WERI-Rb-1 (cell line): ENCODE data around the gene KCNK13.
"Not testable (repeated sequence)": the region's sequence is repeated elsewhere in the genome, so short reads cannot be mapped to it uniquely, and the experiment has no call there.

Experiments used
- DNase-seq: peaks from one replicate; pipeline ENCODE4 v3.0.0-alpha.2; 2020
- H3K27ac ChIP-seq: fragments of 250-450 bp; sonication (Bioruptor Pico); 2 replicates; pipeline ENCODE4 v1.5.1; 2020; ENCODE audit warnings: mild to moderate bottlenecking, moderate library complexity
- H3K27me3 ChIP-seq: fragments of 250-450 bp; sonication (Bioruptor Pico); 2 replicates; pipeline ENCODE4 v1.5.1; 2021; ENCODE audit warnings: mild to moderate bottlenecking, low read depth, moderate library complexity; ENCODE audit not compliant: insufficient read depth, severe bottlenecking
- H3K36me3 ChIP-seq: fragments of 250-450 bp; sonication (Bioruptor Pico); 2 replicates; pipeline ENCODE4 v1.5.1; 2020; ENCODE audit warnings: mild to moderate bottlenecking, moderate library complexity
- H3K4me3 ChIP-seq: 2 replicates; pipeline ENCODE4 v1.5.1; 2011; ENCODE audit warnings: low read depth, mild to moderate bottlenecking, control low read depth, low read length
- H3K9me3 ChIP-seq: fragments of 250-450 bp; sonication (Bioruptor Pico); 2 replicates; pipeline ENCODE4 v1.5.1; 2021; ENCODE audit warnings: mild to moderate bottlenecking, moderate library complexity; ENCODE audit not compliant: severe bottlenecking
- TF ChIP-seq, protein P1 (sequence below): IDR thresholded peaks from 2 replicates; pipeline ENCODE4 v1.5.1; 2011; ENCODE audit warnings: low read depth, mild to moderate bottlenecking, control low read depth, inconsistent platforms, low read length

KCNK13 gene

DNA sequence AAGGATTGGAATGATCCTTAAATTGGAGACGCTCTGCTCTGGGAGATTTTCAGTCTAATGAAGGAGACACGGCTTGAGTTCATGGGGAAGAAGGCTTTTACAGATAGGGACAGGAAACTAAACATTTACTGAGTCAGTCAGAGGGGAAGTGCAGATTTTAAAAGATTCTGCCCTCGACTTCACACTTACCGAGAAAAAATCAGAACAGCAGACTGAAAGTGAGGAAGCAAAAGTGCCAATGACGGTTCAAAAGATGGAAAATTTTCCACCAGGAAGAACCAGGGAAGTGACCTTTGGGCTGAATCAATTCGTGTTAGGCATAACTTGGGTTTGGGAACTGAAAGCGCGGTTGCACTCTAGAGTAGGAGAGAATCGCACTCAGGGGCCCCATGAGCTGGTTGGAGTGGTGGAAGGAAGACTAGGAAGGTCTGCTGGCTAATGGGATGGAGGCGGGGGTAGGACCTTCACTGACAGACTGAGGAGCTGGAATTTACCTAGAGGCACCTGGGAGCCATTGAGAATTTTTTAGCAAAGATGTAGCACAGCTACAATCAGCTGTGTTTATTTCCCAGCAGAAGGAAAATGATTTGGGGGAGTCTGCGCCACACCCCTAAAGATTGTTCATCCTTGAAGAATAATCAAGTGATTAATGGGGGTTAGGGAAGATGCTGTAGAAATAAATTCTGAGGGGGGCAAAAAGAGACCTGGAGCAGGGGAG lies 1.2 kb downstream of the KCNK13 start:
- Histone ChIP-seq H3K4me3 (no peak overlapping the region), H3K27ac (no peak overlapping the region), H3K36me3 (no peaks in the 10 kb centered on the region), H3K9me3 (no peaks in the 10 kb centered on the region), H3K27me3 (peaks cover 31% of the 10 kb centered on the region)
- no peak for DNase-seq
- TF ChIP-seq, protein P1, sequence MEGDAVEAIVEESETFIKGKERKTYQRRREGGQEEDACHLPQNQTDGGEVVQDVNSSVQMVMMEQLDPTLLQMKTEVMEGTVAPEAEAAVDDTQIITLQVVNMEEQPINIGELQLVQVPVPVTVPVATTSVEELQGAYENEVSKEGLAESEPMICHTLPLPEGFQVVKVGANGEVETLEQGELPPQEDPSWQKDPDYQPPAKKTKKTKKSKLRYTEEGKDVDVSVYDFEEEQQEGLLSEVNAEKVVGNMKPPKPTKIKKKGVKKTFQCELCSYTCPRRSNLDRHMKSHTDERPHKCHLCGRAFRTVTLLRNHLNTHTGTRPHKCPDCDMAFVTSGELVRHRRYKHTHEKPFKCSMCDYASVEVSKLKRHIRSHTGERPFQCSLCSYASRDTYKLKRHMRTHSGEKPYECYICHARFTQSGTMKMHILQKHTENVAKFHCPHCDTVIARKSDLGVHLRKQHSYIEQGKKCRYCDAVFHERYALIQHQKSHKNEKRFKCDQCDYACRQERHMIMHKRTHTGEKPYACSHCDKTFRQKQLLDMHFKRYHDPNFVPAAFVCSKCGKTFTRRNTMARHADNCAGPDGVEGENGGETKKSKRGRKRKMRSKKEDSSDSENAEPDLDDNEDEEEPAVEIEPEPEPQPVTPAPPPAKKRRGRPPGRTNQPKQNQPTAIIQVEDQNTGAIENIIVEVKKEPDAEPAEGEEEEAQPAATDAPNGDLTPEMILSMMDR, result no peak

DNA sequence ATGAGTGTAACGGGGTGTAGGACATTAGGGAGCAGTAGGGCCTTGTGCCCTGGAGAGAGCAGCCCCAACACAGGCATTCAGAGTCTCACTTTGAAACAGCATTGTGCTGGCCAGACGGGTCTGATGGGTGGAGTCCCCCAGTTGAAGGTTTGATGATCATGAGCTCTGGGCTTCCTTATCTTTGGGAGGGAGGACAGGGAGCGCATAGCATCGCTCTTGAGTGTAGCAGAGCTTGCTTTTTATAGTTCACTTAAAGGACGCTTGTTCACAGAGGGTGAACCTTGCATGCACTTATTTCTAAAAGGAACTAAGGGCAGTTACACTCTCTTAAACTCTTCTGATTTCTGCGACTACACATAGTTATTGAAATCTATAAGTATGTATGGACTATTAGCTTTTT lies 10.6 kb downstream of the KCNK13 start:
- TF ChIP-seq, protein P1, result no peak
- Histone ChIP-seq H3K9me3 (no peaks in the 10 kb centered on the region), H3K36me3 (no peaks in the 10 kb centered on the region), H3K27me3 (no peaks in the 10 kb centered on the region), H3K4me3 (no peak overlapping the region), H3K27ac (no peak overlapping the region)
- no peak for DNase-seq

DNA sequence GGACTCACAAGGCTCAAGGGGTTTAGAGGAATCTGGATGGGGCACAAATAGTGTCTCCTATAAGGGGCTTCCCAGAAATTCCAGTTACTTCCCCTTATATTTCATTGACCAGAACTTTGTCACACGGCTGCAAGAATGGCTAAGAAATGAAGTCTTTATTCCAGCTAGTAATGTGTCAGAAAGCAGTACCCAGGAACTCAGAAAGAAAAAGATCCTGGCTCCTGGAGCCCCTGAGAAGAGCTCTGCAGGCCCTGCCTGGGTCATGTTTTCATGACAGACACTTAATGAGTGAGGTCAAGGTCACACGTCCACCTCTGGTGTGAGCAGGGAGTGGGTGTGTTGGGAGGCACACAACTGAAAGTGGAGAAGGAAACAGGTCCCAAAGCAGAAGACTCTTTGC lies 17.8 kb downstream of the KCNK13 start:
- Histone ChIP-seq H3K9me3 (no peaks in the 10 kb centered on the region), H3K27ac (no peak overlapping the region), H3K36me3 (no peaks in the 10 kb centered on the region), H3K4me3 (no peak overlapping the region), H3K27me3 (no peaks in the 10 kb centered on the region)
- no peak for DNase-seq
- TF ChIP-seq, protein P1, result no peak

DNA sequence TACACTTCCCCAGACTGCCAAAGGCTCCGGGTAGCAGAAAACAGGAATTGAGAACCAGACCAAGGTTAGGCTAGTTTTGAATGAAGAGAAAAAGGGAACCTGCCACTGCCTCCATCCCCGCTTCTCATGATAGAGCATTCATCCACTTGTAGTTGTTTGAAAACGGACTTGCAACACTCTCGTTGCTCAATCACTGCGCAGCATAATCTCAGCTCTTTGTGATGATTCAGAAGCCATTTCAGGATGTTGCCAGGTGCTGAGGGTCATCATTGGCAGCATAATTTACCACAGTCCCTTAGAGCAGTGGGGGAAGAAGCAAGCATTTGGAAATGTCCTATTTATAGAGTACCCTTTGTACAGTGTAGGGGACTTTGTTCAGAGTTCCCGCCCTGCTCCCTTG lies 25.6 kb downstream of the KCNK13 start:
- H3K27ac ChIP-seq, result no peak overlapping the region
- DNase-seq, result no peak
- H3K9me3 ChIP-seq, result no peaks in the 10 kb centered on the region
- H3K4me3 ChIP-seq, result no peak overlapping the region
- TF ChIP-seq, protein P1, result no peak
- no peaks in the 10 kb centered on the region for H3K27me3 ChIP-seq
- H3K36me3 ChIP-seq, result no peaks in the 10 kb centered on the region

DNA sequence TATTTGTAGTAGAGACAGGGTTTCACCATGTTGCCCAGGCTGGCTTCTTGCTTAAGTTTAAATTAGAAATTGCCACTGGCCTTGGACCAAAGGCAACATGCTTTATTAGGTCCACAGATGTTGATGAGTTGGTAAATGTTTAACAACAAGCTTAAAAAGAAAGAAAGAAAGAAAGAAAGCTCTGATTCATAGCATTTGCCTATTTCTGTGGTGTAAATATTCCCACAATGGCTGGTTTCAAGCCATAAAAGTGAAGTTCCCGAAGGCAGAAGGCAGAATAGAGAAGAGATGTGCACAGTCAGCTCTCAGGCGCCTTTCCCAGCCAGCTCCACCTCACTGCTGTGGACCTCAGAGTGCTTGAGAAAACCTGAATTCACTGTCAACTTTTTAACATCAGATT lies 26.4 kb downstream of the KCNK13 start:
- no peak overlapping the region for H3K4me3 ChIP-seq
- DNase-seq, result no peak
- H3K9me3 ChIP-seq, result no peaks in the 10 kb centered on the region
- no peaks in the 10 kb centered on the region for H3K36me3 ChIP-seq
- TF ChIP-seq, protein P1, result no peak
- no peak overlapping the region for H3K27ac ChIP-seq
- H3K27me3 ChIP-seq, result no peaks in the 10 kb centered on the region

DNA sequence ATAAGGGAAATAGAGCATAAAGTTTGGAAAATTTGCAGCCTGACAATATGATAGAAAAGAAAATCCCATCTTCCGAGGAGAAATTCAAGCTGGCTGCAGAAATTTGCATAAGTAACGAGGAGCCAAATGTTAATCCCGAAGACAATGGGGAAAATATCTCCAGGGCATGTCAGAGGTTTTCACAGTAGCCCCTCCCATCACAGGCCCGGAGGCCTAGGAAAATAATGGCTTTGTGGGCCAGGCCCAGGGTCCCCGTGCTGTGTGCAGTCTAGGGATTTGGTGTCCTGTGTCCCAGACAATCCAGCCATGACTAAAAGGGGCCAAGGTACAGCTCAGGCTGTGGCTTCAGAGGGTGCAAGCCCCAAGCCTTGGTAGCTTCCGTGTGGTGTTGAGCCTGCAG lies 27.7 kb downstream of the KCNK13 start:
- H3K36me3 ChIP-seq, H3K27ac ChIP-seq, H3K4me3 ChIP-seq, DNase-seq, H3K9me3 ChIP-seq, H3K27me3 ChIP-seq: not testable (repeated sequence)
